ENCODE data around the gene ADAMTS15. TPM values are rescaled to one million over a fixed set of nuclear protein-coding genes. Genes with fewer than 3 reads are reported as not detected.
"Not testable (repeated sequence)": the region's sequence is repeated elsewhere in the genome, so short reads cannot be mapped to it uniquely, and the experiment has no call there.

Gene ADAMTS15
- total RNA-seq, 4 donors from 2014 or later: 8.4 to 11.8 (median 9.5) TPM

DNA sequence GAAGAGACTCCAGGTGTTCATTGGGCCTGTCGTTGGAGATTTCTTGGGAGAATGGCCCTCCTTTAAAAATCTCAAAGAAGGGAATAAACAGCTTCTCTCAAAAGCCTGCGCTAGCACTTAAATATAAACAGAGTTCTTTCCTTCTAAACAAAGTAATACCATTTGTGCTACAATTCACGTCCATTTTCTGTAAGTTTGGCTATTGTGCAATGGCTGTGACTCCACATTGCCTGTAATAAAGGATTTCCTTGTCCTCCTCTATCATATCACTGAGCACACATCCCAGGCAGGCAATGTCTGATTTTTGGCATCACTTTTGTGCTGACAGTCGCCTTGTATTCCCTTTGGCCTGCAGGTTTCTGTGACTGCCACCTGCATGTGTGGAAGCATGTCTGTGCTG is 15.1 kb upstream of the ADAMTS15 start:
- peak overlapping the region in 1 of 4 donors; percentile 1 for H3K27ac ChIP-seq
- peaks cover 17% of the 10 kb centered on the region for H3K27me3 ChIP-seq
- H3K4me3 ChIP-seq: no peak overlapping the region
- WGBS, 2 donors (ENCODE audit: low coverage in 1 of 2): 57 to 76% methylated on average over 4 of the region's 4 CpGs
- TF ChIP-seq, protein P1, sequence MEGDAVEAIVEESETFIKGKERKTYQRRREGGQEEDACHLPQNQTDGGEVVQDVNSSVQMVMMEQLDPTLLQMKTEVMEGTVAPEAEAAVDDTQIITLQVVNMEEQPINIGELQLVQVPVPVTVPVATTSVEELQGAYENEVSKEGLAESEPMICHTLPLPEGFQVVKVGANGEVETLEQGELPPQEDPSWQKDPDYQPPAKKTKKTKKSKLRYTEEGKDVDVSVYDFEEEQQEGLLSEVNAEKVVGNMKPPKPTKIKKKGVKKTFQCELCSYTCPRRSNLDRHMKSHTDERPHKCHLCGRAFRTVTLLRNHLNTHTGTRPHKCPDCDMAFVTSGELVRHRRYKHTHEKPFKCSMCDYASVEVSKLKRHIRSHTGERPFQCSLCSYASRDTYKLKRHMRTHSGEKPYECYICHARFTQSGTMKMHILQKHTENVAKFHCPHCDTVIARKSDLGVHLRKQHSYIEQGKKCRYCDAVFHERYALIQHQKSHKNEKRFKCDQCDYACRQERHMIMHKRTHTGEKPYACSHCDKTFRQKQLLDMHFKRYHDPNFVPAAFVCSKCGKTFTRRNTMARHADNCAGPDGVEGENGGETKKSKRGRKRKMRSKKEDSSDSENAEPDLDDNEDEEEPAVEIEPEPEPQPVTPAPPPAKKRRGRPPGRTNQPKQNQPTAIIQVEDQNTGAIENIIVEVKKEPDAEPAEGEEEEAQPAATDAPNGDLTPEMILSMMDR (IDR thresholded peaks at IDR 0.05): no peak
- peak; percentile 15 for TF ChIP-seq POLR2AphosphoS5 (IDR thresholded peaks at IDR 0.05)
- H3K4me1 ChIP-seq: peaks cover 3 to 50% (median 4%) of the 10 kb centered on the region in 3 donors
- H3K36me3 ChIP-seq: no peaks in the 10 kb centered on the region
- H3K9me3 ChIP-seq: no peaks in the 10 kb centered on the region
- ATAC-seq: no peak

DNA sequence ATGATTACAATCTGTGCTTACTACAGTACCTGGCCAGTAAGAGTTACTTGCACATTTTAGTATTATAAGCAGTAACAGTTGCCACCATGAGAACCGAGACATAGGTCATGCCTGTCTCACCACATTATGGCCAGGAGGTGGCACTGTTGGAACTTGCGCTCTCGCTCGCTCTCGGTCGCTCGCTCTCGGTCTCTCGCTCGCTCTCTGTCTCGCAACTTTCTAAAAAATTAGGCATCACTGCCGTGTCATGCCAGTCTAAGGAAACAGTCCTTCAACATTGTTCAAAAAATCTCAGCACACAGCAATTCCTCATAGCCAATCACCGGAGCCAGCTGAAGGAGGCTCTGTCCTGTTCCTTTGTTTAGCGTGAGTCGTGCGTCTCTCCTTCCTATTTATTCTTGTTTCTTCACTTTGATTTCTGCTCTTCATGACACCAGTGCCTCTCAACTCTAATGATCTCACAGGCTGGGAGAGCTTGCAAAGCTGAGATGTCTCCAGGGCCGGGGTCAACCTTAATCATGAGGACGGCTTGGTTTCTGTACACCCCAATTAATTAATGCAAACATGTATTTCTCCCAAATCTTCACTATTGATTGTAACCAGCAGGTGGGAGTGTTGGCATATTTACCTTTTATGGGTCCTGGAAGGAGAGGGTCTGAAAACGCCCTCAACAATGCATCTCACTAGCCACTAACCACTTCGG is 13.8 kb upstream of the ADAMTS15 start:
- TF ChIP-seq POLR2A (IDR thresholded peaks at IDR 0.05) (no peak), POLR2AphosphoS5 (IDR thresholded peaks at IDR 0.05) (peak; percentile 24), EP300 (IDR thresholded peaks at IDR 0.05) (no peak)
- TF ChIP-seq, protein P1 (IDR thresholded peaks at IDR 0.05): peak; percentile 77 to 96 (median 88)
- peak overlapping the region; percentile 71 to 84 (median 82) for H3K27ac ChIP-seq
- WGBS, 2 donors (ENCODE audit: low coverage in 1 of 2): 1% methylated on average over 18 to 19 of the region's 20 CpGs
- H3K4me1 ChIP-seq: peaks cover 0 to 37% (median 3%) of the 10 kb centered on the region in 3 donors
- H3K9me3 ChIP-seq: no peaks in the 10 kb centered on the region
- ATAC-seq: peak; percentile 83
- no peaks in the 10 kb centered on the region for H3K36me3 ChIP-seq
- peaks cover 7% of the 10 kb centered on the region for H3K27me3 ChIP-seq
- peak overlapping the region; percentile 62 to 71 for H3K4me3 ChIP-seq

DNA sequence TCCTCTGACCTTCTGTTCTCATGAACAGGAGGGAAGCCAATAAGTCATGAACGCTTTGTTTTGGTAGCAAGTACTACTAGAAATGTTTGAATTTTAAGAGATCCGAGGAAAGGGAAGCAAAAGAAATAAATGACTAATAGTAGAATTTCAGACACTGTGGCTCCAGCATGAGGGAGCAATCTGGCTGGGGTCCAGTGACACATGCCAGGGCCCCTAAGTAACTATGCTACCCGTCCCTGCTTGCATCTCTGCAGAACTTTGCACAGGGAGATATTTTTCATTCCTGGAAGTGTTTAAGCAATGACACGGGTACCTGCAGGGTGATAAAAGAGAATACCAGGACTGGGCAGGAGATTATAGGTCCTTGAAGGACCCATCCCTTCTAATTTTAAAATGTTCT is 12.8 kb upstream of the ADAMTS15 start:
- TF ChIP-seq POLR2AphosphoS5 (IDR thresholded peaks at IDR 0.05): no peak
- TF ChIP-seq EP300 (IDR thresholded peaks at IDR 0.05): no peak
- TF ChIP-seq POLR2A (IDR thresholded peaks at IDR 0.05): no peak
- TF ChIP-seq, protein P1 (IDR thresholded peaks at IDR 0.05): no peak
- no peaks in the 10 kb centered on the region for H3K36me3 ChIP-seq
- no peak overlapping the region for H3K4me3 ChIP-seq
- H3K4me1 ChIP-seq: peaks cover 0 to 33% (median 3%) of the 10 kb centered on the region in 3 donors
- peak overlapping the region in 2 of 4 donors; percentile 82 to 84 for H3K27ac ChIP-seq
- no peak for ATAC-seq
- WGBS, 2 donors (ENCODE audit: low coverage in 1 of 2): 30 to 53% methylated on average over 4 of the region's 4 CpGs
- H3K9me3 ChIP-seq: no peaks in the 10 kb centered on the region
- no peaks in the 10 kb centered on the region for H3K27me3 ChIP-seq

DNA sequence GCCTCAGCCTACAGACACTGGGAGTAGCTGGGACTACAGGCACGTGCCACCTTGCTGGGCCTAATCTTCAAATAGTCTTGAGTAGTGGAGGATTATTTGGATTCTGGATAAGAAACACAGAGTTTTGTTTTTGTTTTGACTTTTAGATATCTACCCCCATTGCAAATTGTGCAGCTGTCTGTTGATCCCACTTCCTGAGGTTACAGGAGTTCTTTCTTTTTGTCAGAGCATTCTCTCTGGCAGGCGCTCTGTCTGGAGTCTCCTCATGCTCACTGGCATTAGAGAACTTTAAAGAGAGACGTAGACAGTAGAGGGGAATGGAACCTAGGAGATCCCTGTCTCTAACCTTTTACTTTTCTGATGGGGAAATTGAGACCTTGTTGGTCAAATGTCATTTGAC is 12.3 kb upstream of the ADAMTS15 start:
- Histone ChIP-seq H3K4me1 (peaks cover 0 to 32% (median 3%) of the 10 kb centered on the region in 3 donors), H3K27ac (no peak overlapping the region), H3K36me3 (no peaks in the 10 kb centered on the region), H3K27me3 (no peaks in the 10 kb centered on the region), H3K4me3 (no peak overlapping the region), H3K9me3 (no peaks in the 10 kb centered on the region)
- ATAC-seq: no peak
- TF ChIP-seq EP300 (IDR thresholded peaks at IDR 0.05) (no peak), POLR2A (IDR thresholded peaks at IDR 0.05) (no peak), POLR2AphosphoS5 (IDR thresholded peaks at IDR 0.05) (no peak)
- TF ChIP-seq, protein P1 (IDR thresholded peaks at IDR 0.05): no peak
- 72 to 100% methylated on average over 1 to 3 of the region's 3 CpGs for WGBS, 2 donors (ENCODE audit: low coverage in 1 of 2)

DNA sequence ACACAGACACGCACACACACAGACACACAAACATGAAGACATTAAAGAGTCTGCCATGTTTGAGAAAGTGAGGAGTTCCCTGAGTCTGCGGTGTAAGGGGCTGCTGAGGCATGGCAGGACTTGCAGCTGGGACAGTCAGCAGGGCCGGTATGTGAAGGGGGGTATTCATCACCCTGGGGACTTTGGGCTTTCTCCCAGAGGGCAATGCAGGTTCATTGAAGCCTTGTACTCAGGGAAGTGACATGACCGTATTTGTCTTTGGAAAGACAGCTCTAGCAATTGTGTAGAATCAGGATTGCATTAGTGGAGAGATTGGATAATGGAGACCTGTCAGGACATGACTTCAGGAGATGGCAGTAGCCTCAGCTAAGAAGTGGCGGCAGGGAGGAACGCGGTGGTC is 10.6 kb upstream of the ADAMTS15 start:
- WGBS, 2 donors (ENCODE audit: low coverage in 1 of 2): 89 to 100% methylated on average over 3 to 7 of the region's 7 CpGs
- no peaks in the 10 kb centered on the region for H3K27me3 ChIP-seq
- no peaks in the 10 kb centered on the region for H3K36me3 ChIP-seq
- H3K4me3 ChIP-seq: no peak overlapping the region
- ATAC-seq: no peak
- no peak overlapping the region for H3K27ac ChIP-seq
- peaks cover 0 to 26% (median 3%) of the 10 kb centered on the region in 3 donors for H3K4me1 ChIP-seq
- H3K9me3 ChIP-seq: no peaks in the 10 kb centered on the region
- TF ChIP-seq EP300 (IDR thresholded peaks at IDR 0.05) (no peak), POLR2A (IDR thresholded peaks at IDR 0.05) (no peak), POLR2AphosphoS5 (IDR thresholded peaks at IDR 0.05) (no peak)
- TF ChIP-seq, protein P1 (IDR thresholded peaks at IDR 0.05): no peak

DNA sequence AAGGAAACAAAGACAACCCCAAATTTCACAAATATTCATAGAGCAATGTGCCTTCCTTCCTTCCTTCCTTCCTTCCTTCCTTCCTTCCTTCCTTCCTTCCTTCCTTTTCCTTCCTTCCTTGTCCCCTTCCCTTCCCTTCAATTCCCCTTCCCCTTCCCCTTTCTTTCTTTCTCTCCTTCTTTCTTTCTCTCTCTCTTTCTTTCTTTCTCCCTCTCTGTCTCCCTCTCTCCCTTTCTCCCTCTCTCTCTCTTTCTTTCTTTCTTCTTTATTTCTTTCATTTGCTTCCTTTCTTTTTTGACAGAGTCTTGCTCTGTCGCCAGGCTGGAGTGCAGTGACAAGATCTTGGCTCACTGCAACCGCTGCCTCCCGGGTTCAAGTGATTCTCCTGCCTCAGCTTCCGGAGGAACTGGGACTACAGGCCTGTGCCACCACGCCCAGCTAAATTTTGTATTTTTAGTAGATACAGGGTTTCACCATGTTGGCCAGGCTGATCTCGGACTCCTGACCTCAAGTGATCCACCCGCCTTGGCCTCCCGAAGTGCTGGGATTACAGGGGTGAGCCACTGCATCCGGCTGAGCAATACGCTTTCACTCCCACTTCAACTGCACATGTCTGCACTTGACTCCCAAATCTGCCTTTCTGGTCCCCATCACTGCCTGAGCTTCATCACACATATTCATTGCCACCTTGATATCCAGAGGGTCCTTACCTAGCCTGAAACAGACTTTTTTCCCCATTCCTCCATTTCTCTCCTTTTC is 9.9 kb upstream of the ADAMTS15 start:
- H3K36me3 ChIP-seq, H3K4me3 ChIP-seq, H3K9me3 ChIP-seq, ATAC-seq, H3K27me3 ChIP-seq, H3K27ac ChIP-seq: not testable (repeated sequence)
- H3K4me1 ChIP-seq: peaks cover 0 to 23% (median 3%) of the 10 kb centered on the region in 3 donors
- 92 to 98% methylated on average over 8 to 9 of the region's 10 CpGs for WGBS, 2 donors (ENCODE audit: low coverage in 1 of 2)
